Endothelial cell of umbilical vein (primary cell): ENCODE data around the gene ARHGEF12. TPM values are rescaled to one million over a fixed set of nuclear protein-coding genes. Genes with fewer than 3 reads are reported as not detected.

Source experiments
- BruUV-seq: library from RNA; stranded (reverse); fragments of 400-500 nt; replicated peaks from 2 replicates; lab custom pipeline; 2021; lab: Mats Ljungman, UMichigan
- CTCF ChIA-PET: fragments of 300-600, 350-600 bp; sonication (Branson Sonifier 250); formaldehyde crosslinking; loops from one replicate; lab custom pipeline; 2021; ENCODE audit warnings: antibody characterized with exemption, inconsistent platforms; lab: Charles Lee
- POLR2A ChIA-PET: fragments of 300-600, 350-600 bp; sonication (Branson Sonifier 250); formaldehyde crosslinking; loops from one replicate; lab custom pipeline; 2021; ENCODE audit warnings: antibody characterized with exemption, inconsistent platforms; lab: Charles Lee
- DNase-seq: peaks from one replicate; pipeline ENCODE4 v3.0.0-alpha.2; 2011; ENCODE audit warnings: low read depth, low spot score
- FAIRE-seq: peaks from 2 replicates; lab custom pipeline; 2011; peaks lifted over from hg19 to GRCh38; lab: Jason Lieb, UNC
- H2AFZ ChIP-seq: 2 replicates; pipeline ENCODE4 v1.6.0; 2012; ENCODE audit warnings: low read depth, low read length, control low read depth, inconsistent platforms
- H3K27ac ChIP-seq: 2 replicates; pipeline ENCODE4 v1.5.1; 2011; ENCODE audit warnings: low read depth, mild to moderate bottlenecking, control low read depth, low read length, moderate library complexity; ENCODE audit not compliant: insufficient read depth
- H3K27me3 ChIP-seq, 2 experiments: 2 replicates each; pipeline versions ENCODE4 v1.6.0 to v1.6.1; 2011; ENCODE audit warnings: low read length in 2 of 2, mixed read lengths in 1 of 2; ENCODE audit not compliant: control insufficient read depth in 2 of 2, insufficient read depth in 2 of 2
- H3K36me3 ChIP-seq, 2 experiments: 2 replicates in 1 of 2; 3 replicates in 1 of 2; pipeline ENCODE4 v1.5.1; 2011; ENCODE audit warnings: low read length in 2 of 2, mild to moderate bottlenecking in 1 of 2, moderate library complexity in 1 of 2; ENCODE audit not compliant: control insufficient read depth in 2 of 2, insufficient read depth in 2 of 2; ENCODE audit errors: extremely low read depth in 1 of 2
- H3K4me1 ChIP-seq: 3 replicates; pipeline ENCODE4 v1.5.1; 2011; ENCODE audit warnings: mild to moderate bottlenecking, low read length; ENCODE audit not compliant: control insufficient read depth, insufficient read depth; ENCODE audit errors: extremely low read depth
- H3K4me2 ChIP-seq: 2 replicates; pipeline ENCODE4 v1.6.1; 2011; ENCODE audit warnings: low read length, control low read depth, mixed read lengths; ENCODE audit not compliant: insufficient read depth
- H3K4me3 ChIP-seq, 3 experiments: fragments of 200-600 bp in 1 of 3; sonication (generic), shearing (Covaris generic) in 1 of 3; replicated peaks in 1 of 3; 2 replicates each; pipeline ENCODE4 v1.5.1; 2011 to 2016; ENCODE audit warnings: control low read depth in 3 of 3, low read length in 3 of 3, mild to moderate bottlenecking in 2 of 3, inconsistent platforms in 1 of 3, low read depth in 1 of 3, moderate library complexity in 1 of 3; ENCODE audit not compliant: insufficient read depth in 1 of 3
- H3K79me2 ChIP-seq: 2 replicates; pipeline ENCODE4 v1.6.0; 2012; ENCODE audit warnings: low read length, inconsistent platforms; ENCODE audit not compliant: control insufficient read depth, insufficient read depth
- H3K9ac ChIP-seq: replicated peaks from 2 replicates; pipeline ENCODE3; 2011; ENCODE audit warnings: low read length, control low read depth; ENCODE audit not compliant: insufficient read depth; ENCODE audit errors: extremely low read depth
- H3K9me1 ChIP-seq: replicated peaks from 3 replicates; pipeline ENCODE4 v1.6.0; 2011; ENCODE audit warnings: mild to moderate bottlenecking, low read length; ENCODE audit not compliant: control insufficient read depth, insufficient read depth; ENCODE audit errors: extremely low read depth
- H3K9me3 ChIP-seq: replicated peaks from 2 replicates; pipeline ENCODE4 v1.5.1; 2012; ENCODE audit warnings: low read length, inconsistent platforms; ENCODE audit not compliant: control insufficient read depth, insufficient read depth
- H4K20me1 ChIP-seq: replicated peaks from 2 replicates; pipeline ENCODE3; 2011; ENCODE audit warnings: mild to moderate bottlenecking, low read length; ENCODE audit not compliant: control insufficient read depth, insufficient read depth; ENCODE audit errors: extremely low read depth
- CTCF ChIP-seq, 2 donors: IDR thresholded peaks; 1 replicate in 1 of 2; 2 replicates in 1 of 2; pipeline ENCODE4 v1.5.1; 2011; ENCODE audit warnings: low read length in 2 of 2, mild to moderate bottlenecking in 2 of 2, moderate library complexity in 2 of 2, control low read depth in 1 of 2, inconsistent platforms in 1 of 2, low read depth in 1 of 2; ENCODE audit not compliant: insufficient read depth in 1 of 2; ENCODE audit errors: extremely low read depth in 1 of 2
- EZH2 ChIP-seq: IDR thresholded peaks from 2 replicates; pipeline ENCODE4 v1.6.1; 2012; ENCODE audit warnings: borderline replicate concordance, low read depth, mild to moderate bottlenecking, moderate library complexity, low read length, inconsistent platforms; ENCODE audit not compliant: severe bottlenecking
- FOS ChIP-seq: IDR thresholded peaks from 2 replicates; pipeline ENCODE4 v1.6.1; 2011; ENCODE audit warnings: mild to moderate bottlenecking, low read length, moderate library complexity, borderline replicate concordance; ENCODE audit not compliant: insufficient read depth
- JUN ChIP-seq: IDR thresholded peaks from 2 replicates; pipeline ENCODE4 v1.6.1; 2011; ENCODE audit warnings: borderline replicate concordance, low read depth; ENCODE audit not compliant: insufficient read length, insufficient read depth
- MAX ChIP-seq: IDR thresholded peaks from 2 replicates; pipeline ENCODE4 v1.6.1; 2011; ENCODE audit not compliant: insufficient read depth, insufficient read length
- MYC ChIP-seq: IDR thresholded peaks from one replicate; pipeline ENCODE4 v1.6.1; 2011; ENCODE audit warnings: mild to moderate bottlenecking, low read depth, low read length
- POLR2A ChIP-seq: IDR thresholded peaks from 2 replicates; pipeline ENCODE4 v1.6.1; 2012; ENCODE audit warnings: low read depth, mild to moderate bottlenecking, control low read depth, low read length
- POLR2AphosphoS5 ChIP-seq: IDR thresholded peaks from 2 replicates; pipeline ENCODE4 v1.6.1; 2012; ENCODE audit warnings: low read depth, mild to moderate bottlenecking, control low read depth, low read length, moderate library complexity; ENCODE audit not compliant: insufficient read depth
- dilution Hi-C: fragments of 300-500 bp; cut with MboI; formaldehyde crosslinking; loops from one replicate; pipeline ENCODE4 v1.15.0; 2019; ENCODE audit warnings: low sequenced_read_pairs; ENCODE audit not compliant: extremely low pct_ligation_motif_present
- intact Hi-C: fragments of 100-400 bp; cut with micrococcal nuclease; formaldehyde crosslinking; loops from one replicate; pipeline ENCODE4 v1.10.0; 2022
- polyA plus RNA-seq, 4 experiments: library from polyadenylated mRNA; depleted of rRNA in 3 of 4; stranded (reverse) in 3 of 4; unstranded in 1 of 4; fragments of >200 nt; gene quantifications; 2 replicates each; pipeline versions ENCODE4 v1.2.1 to v1.2.3, GENCODE V29; 2011 to 2012; ENCODE audit warnings: missing spikeins in 1 of 4
- total RNA-seq: library from RNA; stranded (reverse); gene quantifications from 2 replicates; pipeline ENCODE4 v1.2.3, GENCODE V29; 2021

ARHGEF12 gene
- total and polyA plus RNA-seq, 2 donors (not counting 3 experiments of a cell fraction or from before 2014, with no cell fraction given) = 20.9 to 125 TPM

- Histone ChIP-seq H2AFZ (no peak overlapping the region), H3K9me1 (no peaks in the 10 kb centered on the region), H3K79me2 (no peaks in the 10 kb centered on the region), H3K9me3 (no peaks in the 10 kb centered on the region), H3K27ac (no peak overlapping the region), H3K36me3 (no peaks in the 10 kb centered on the region), H3K4me2 (no peak overlapping the region), H3K4me1 (no peaks in the 10 kb centered on the region), H3K4me3 (no peak overlapping the region), H4K20me1 (no peaks in the 10 kb centered on the region), H3K27me3 (peaks cover 21 to 24% of the 10 kb centered on the region in 2 experiments), H3K9ac (no peak overlapping the region)
- BruUV-seq = no TSS peak
- FAIRE-seq (no peak), DNase-seq (no peak)
- TF ChIP-seq CTCF (IDR thresholded peaks at IDR 0.05; ENCODE audit: extremely low read depth in 1 of 2, insufficient read depth in 1 of 2, low read depth in 1 of 2, low read length in 2 of 2) (no peak), POLR2A (no peak)
- ChIA-PET CTCF (interaction anchor here (0.7 to 2.5 kb wide), 4 partner anchors 10 to 18 kb away, joined by 3 to 15 read pairs (median 4); no protein-coding TSS in a partner anchor), POLR2A (no interaction called here)
- intact Hi-C loops (no loop called here), dilution Hi-C loops (no loop called here)
These were observed 18.3 kb upstream of the ARHGEF12 start for GRCh38 chr11:120317689-120318480.

GRCh38 chr11:120318906-120319305, 17.3 kb upstream of the ARHGEF12 start:
- Histone ChIP-seq H3K9me1 (no peaks in the 10 kb centered on the region), H3K9ac (no peak overlapping the region), H3K4me3 (no peak overlapping the region), H3K9me3 (no peaks in the 10 kb centered on the region), H3K79me2 (no peaks in the 10 kb centered on the region), H3K36me3 (no peaks in the 10 kb centered on the region), H3K27ac (no peak overlapping the region), H3K4me1 (no peaks in the 10 kb centered on the region), H3K27me3 (peaks cover 23 to 24% of the 10 kb centered on the region in 2 experiments), H3K4me2 (no peak overlapping the region), H2AFZ (no peak overlapping the region), H4K20me1 (no peaks in the 10 kb centered on the region)
- intact Hi-C loops = no loop called here
- dilution Hi-C loops = no loop called here
- no TSS peak for BruUV-seq
- no peak for TF ChIP-seq JUN
- no peak for TF ChIP-seq MAX
- TF ChIP-seq FOS = no peak
- no peak for TF ChIP-seq POLR2AphosphoS5
- TF ChIP-seq CTCF (IDR thresholded peaks at IDR 0.05; ENCODE audit: extremely low read depth in 1 of 2, insufficient read depth in 1 of 2, low read depth in 1 of 2, low read length in 2 of 2) = no peak
- no peak for TF ChIP-seq MYC
- TF ChIP-seq EZH2 = no peak
- TF ChIP-seq POLR2A = no peak
- CTCF ChIA-PET = interaction anchor here (1.3 to 2.5 kb wide), 3 partner anchors 11 to 15 kb away, joined by 3 to 15 read pairs (median 6); no protein-coding TSS in a partner anchor
- POLR2A ChIA-PET = no interaction called here
- no peak for FAIRE-seq
- DNase-seq = no peak
